ENCODE results near the gene DCST2. TPM values are rescaled to one million over a fixed set of nuclear protein-coding genes. Genes with fewer than 3 reads are reported as not detected.

Gene DCST2
- total RNA-seq, 4 donors from 2014 or later: 0.35 to 0.54 TPM; not detected in 2

DNA sequence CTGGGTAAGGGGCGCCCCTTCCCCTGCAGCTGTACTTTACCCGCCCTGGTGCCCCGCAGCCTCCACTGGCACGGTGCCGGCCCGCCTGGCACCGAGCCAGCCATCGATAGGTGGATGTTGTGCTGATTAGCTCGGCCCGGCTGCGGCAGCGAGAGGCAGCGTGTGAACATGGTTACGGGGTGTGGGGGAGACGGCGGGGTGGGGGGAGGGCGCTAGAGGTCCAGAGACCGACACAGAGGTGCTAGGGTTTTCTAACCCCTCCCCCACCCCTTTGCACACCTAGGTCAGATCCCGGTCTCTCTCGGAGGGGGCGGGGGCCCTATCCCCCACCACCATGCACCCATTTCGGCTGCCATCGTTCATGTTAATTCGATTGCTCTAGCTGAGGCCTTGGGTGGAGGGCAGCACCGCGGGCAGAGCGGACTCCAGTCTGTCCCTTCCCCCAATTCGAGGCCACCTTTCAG lies 36.6 kb upstream of the DCST2 start:
- 37% methylated on average over 6 of the region's 28 CpGs; no CpG with 5 or more reads in 1 of the 2 donors for WGBS, 2 donors (ENCODE audit: low coverage in 1 of 2)
- TF ChIP-seq CTCF (IDR thresholded peaks at IDR 0.05) (no peak), EP300 (IDR thresholded peaks at IDR 0.05) (no peak), POLR2A (IDR thresholded peaks at IDR 0.05) (no peak), POLR2AphosphoS5 (IDR thresholded peaks at IDR 0.05) (no peak)
- Histone ChIP-seq H3K4me3 (peak overlapping the region in 1 of 2 donors; percentile 55), H3K27ac (peak overlapping the region in 3 of 4 donors; percentile 59 to 82 (median 74)), H3K4me1 (peaks cover 0 to 23% (median 7%) of the 10 kb centered on the region in 3 donors), H3K36me3 (peaks cover 0 to 9% of the 10 kb centered on the region in 2 donors), H3K9me3 (no peaks in the 10 kb centered on the region), H3K27me3 (no peaks in the 10 kb centered on the region)
- ATAC-seq: no peak

- Histone ChIP-seq H3K27me3 (no peaks in the 10 kb centered on the region), H3K4me3 (no peak overlapping the region), H3K27ac (no peak overlapping the region), H3K4me1 (peaks cover 0 to 27% (median 7%) of the 10 kb centered on the region in 3 donors), H3K9me3 (no peaks in the 10 kb centered on the region), H3K36me3 (peaks cover 0 to 9% of the 10 kb centered on the region in 2 donors)
- TF ChIP-seq EP300 (IDR thresholded peaks at IDR 0.05) (no peak), POLR2AphosphoS5 (IDR thresholded peaks at IDR 0.05) (no peak), CTCF (IDR thresholded peaks at IDR 0.05) (no peak), POLR2A (IDR thresholded peaks at IDR 0.05) (no peak)
- no CpG with 5 or more reads among the region's 7 CpGs for WGBS, 2 donors (ENCODE audit: low coverage in 1 of 2)
- no peak for ATAC-seq
These were observed 36.1 kb upstream of the DCST2 start for GRCh38 chr1:155069551-155070157.

GRCh38 chr1:155068599-155068998 lies 35.0 kb upstream of the DCST2 start:
- H3K27ac ChIP-seq: no peak overlapping the region
- no peaks in the 10 kb centered on the region for H3K27me3 ChIP-seq
- WGBS, 2 donors (ENCODE audit: low coverage in 1 of 2): 100% methylated on average over 1 of the region's 3 CpGs; no CpG with 5 or more reads in 1 of the 2 donors
- no peaks in the 10 kb centered on the region for H3K9me3 ChIP-seq
- peaks cover 0 to 37% (median 7%) of the 10 kb centered on the region in 3 donors for H3K4me1 ChIP-seq
- ATAC-seq: no peak
- no peak overlapping the region for H3K4me3 ChIP-seq
- peaks cover 0 to 9% of the 10 kb centered on the region in 2 donors for H3K36me3 ChIP-seq
- TF ChIP-seq POLR2A (IDR thresholded peaks at IDR 0.05) (no peak), CTCF (IDR thresholded peaks at IDR 0.05) (no peak), POLR2AphosphoS5 (IDR thresholded peaks at IDR 0.05) (no peak), EP300 (IDR thresholded peaks at IDR 0.05) (no peak)

DNA sequence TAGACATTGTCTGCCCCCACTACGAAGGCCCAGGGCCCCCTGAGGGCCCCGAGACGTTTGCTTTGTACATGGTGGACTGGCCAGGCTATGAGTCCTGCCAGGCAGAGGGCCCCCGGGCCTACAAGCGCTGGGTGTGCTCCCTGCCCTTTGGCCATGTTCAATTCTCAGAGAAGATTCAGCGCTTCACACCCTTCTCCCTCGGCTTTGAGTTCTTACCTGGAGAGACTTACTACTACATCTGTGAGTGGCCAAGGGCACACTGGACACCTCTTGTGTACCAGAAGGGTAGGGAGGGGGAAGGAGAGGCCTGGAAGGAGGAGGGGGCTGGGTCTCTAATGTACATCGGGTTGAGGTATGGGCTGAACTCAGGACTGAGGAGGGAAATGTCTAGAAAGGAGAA lies 33.2 kb upstream of the DCST2 start:
- Histone ChIP-seq H3K4me1 (peaks cover 0 to 53% (median 23%) of the 10 kb centered on the region in 3 donors), H3K27me3 (no peaks in the 10 kb centered on the region), H3K4me3 (no peak overlapping the region), H3K27ac (no peak overlapping the region), H3K9me3 (no peaks in the 10 kb centered on the region), H3K36me3 (peaks cover 0 to 13% of the 10 kb centered on the region in 2 donors)
- 50 to 57% methylated on average over 1 of the region's 8 CpGs for WGBS, 2 donors (ENCODE audit: low coverage in 1 of 2)
- TF ChIP-seq POLR2AphosphoS5 (IDR thresholded peaks at IDR 0.05) (no peak), POLR2A (IDR thresholded peaks at IDR 0.05) (no peak), CTCF (IDR thresholded peaks at IDR 0.05) (no peak), EP300 (IDR thresholded peaks at IDR 0.05) (no peak)
- ATAC-seq: no peak
